GM21360 (cell line): ENCODE measurements around the gene GPX4.
"Not testable (repeated sequence)": the region's sequence is repeated elsewhere in the genome, so short reads cannot be mapped to it uniquely, and the experiment has no call there.

Experiments used
- ATAC-seq: cut with Tn5 transposase; IDR thresholded peaks from one replicate; pipeline ENCODE4 v1.9.1; 2021; ENCODE audit warnings: mild to moderate bottlenecking, moderate library complexity; ENCODE audit not compliant: unreplicated experiment

Gene GPX4

GRCh38 chr19:1113030-1113985, 9.5 kb downstream of the GPX4 start:
- peak; percentile 52 for ATAC-seq

GRCh38 chr19:1113986-1114483, 10.2 kb downstream of the GPX4 start:
- ATAC-seq: no peak

- ATAC-seq: not testable (repeated sequence)
Measured at GRCh38 chr19:1114728-1115127, 10.9 kb downstream of the GPX4 start.

- no peak for ATAC-seq
Measured at GRCh38 chr19:1115646-1116420, 12.0 kb downstream of the GPX4 start.

DNA sequence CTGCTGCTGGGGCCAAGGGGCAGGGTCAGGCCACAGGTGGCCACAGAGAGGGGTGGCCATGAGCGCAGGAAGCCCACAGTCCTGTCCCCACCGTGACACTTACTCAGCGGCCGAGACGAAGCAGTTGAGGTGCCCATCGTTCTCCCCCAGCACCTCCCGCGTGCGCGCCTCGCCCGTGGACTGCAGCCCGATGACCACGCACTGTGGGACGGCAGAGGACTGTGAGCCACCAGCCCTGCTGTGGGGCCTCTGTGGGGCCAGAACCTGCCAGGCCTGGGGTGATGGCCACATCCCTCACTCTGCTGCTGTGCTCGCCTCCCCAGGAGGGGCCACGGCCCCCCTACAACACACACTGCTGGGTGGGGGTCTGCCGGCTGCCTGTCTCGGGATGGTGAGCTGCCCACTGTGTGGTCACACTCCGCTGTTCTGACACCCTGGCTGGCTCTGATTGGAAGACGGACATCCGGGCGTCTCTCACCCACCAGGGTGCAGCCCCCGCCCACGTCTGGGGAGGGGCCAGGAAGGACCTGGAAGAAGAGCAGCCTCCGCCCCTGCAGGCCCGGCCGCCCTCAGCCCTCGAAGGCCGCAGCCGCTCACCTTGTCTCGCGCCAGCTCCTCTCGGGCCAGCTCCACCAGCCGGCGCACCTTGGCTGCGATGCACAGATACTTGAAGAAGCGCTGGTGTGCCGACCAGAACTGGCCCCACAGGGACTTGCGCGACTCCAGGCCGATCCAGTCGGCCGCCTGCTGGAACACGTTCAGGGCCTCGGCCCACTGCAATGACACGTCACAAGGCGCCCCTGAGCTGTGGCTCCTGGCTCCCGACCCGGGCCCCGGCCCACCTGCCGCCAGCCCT, 13.2 kb downstream of the GPX4 start:
- no peak for ATAC-seq

GRCh38 chr19:1117654-1118053, 13.9 kb downstream of the GPX4 start:
- ATAC-seq: no peak

DNA sequence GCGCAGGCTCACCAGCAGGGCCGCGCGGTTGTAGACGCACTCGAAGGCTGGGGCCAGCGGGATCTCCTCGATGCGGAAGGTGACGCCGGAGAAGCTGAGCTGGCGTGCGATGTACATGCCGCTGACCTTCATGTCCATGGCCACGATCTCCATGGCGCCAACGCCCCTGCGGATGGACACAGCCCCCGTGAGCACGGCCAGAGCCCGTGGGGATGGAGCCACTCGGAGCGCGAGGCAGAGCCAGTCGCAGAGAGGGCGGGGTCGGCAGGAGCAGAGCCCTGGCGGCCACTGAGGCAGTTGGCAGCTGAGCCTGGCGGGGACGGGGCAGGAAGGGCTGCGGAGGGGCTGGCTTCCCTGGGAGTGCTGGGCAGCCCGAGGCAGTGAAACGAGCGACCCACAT, 15.2 kb downstream of the GPX4 start:
- no peak for ATAC-seq

- ATAC-seq: no peak
Measured at GRCh38 chr19:1119475-1120217, 15.9 kb downstream of the GPX4 start.

GRCh38 chr19:1121395-1121794, 17.6 kb downstream of the GPX4 start:
- no peak for ATAC-seq

DNA sequence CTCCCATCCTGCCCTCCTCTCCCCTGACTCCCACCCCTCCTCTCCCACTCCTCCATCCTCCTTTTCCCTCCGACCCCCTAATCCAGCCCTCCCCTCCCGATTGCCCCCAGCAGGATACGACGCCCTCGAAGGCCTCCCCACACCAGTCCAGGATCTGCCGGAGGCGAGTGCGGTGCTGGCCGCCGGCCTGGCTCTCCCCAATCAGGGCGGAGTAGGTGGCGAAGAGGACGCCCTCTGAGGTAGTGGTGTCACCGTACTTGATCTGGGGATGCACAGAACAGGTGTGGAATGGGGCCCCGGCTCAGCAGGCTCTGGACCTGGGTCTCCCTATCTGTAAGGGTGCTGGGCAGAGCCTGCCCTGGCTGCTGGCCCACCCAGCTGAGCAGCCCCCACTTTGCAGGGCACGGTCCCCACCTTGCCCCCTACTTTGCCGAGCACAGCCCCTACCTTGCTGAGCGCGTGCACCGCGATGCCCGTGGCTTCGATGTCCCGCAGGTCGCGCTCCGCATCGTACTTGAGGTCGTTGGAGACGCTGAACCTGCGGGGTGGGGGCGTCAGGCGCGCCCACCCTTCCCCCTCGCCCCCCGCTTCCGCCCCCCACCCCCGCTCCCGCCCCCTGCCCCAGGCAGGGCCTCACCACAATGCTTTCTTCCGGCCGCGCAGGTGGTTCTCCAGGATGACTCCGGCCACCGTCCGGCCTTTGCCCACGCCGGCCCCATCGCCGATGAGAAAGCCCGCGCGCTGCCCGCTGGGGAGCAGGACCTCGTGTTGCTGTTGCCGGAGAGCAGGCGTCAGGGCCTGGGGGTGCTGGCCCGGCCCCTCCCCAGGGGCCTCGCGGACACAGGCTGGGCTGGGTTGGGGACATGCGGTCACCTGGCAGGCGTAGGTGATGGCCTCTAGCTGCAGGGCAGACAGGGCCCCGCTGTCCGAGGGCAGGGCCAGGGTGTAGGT, 18.5 kb downstream of the GPX4 start:
- no peak for ATAC-seq

- no peak for ATAC-seq
Measured at GRCh38 chr19:1122972-1123363, 19.2 kb downstream of the GPX4 start.

- no peak for ATAC-seq
Measured at GRCh38 chr19:1123381-1123780, 19.6 kb downstream of the GPX4 start.

- ATAC-seq: no peak
Measured at GRCh38 chr19:1123885-1124677, 20.3 kb downstream of the GPX4 start.

GRCh38 chr19:1125601-1126467, 22.0 kb downstream of the GPX4 start:
- no peak for ATAC-seq

GRCh38 chr19:1126984-1127760, 23.4 kb downstream of the GPX4 start:
- no peak for ATAC-seq

DNA sequence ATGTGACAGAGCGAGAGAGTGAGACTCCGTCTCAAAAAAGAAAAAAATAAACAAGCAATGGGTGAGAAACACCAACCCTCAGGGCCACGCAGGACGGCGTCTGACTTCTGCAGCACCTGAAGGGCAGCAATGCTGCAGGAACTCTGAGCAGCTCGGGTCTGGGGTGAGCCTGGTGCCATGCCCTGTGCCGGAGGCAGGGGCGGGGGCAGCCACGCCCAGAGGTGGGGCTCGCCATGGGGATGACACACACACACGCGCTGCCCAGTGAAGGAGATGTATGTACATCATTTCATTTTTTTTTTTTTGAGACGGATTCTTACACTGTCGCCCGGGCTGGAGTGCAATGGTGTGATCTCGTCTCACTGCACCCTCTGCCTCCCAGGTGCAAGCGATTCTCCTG, 24.3 kb downstream of the GPX4 start:
- no peak for ATAC-seq
